Measurements from ENCODE around the gene P2RY6. TPM values are rescaled to one million over a fixed set of nuclear protein-coding genes. Genes with fewer than 3 reads are reported as not detected.

The P2RY6 gene
- total and polyA plus RNA-seq, 10 of the 15 experiments (the other 5 are each of a cell fraction or from before 2014, with no cell fraction given) = 0.05 to 0.90 (median 0.22) TPM; not detected in 4

- TF ChIP-seq MYC (IDR thresholded peaks at IDR 0.05; ENCODE audit: insufficient read depth, insufficient read length, insufficient replicate concordance, low read length, severe bottlenecking) (no peak), EED (IDR thresholded peaks at IDR 0.05; ENCODE audit: low read depth) (no peak), ZNF687 (IDR thresholded peaks at IDR 0.05) (no peak), PKNOX1 (IDR thresholded peaks at IDR 0.05) (no peak), SREBF2 (IDR thresholded peaks at IDR 0.05; ENCODE audit: low read length) (no peak), EZH2 (IDR thresholded peaks at IDR 0.05; ENCODE audit: borderline replicate concordance, control insufficient read depth, low read depth, low read length) (no peak), ZNF24 (IDR thresholded peaks at IDR 0.05) (no peak), ATF7 (IDR thresholded peaks at IDR 0.05; ENCODE audit: low read depth) (no peak), PAX5 (IDR thresholded peaks at IDR 0.05; ENCODE audit: borderline replicate concordance, low read depth, low read length) (no peak), IRF4 (IDR thresholded peaks at IDR 0.05; ENCODE audit: low read depth, low read length) (0 out of 2 replicates have a peak, but pooled peaks have one; percentile 7), IKZF1 (conservative IDR thresholded peaks at IDR 0.05) (0 out of 2 replicates have a peak, but pooled peaks have one; percentile 39), SRF (IDR thresholded peaks at IDR 0.05; ENCODE audit: low read depth in 2 of 2, low read length in 2 of 2) (0 out of 4 replicates have a peak, but pooled peaks of 1 of the 2 experiments have one; percentile 32), TAF1 (IDR thresholded peaks at IDR 0.05; ENCODE audit: borderline replicate concordance, low read depth, low read length) (no peak), PRDM15 (CRISPR knock-in tag; IDR thresholded peaks at IDR 0.05) (no peak), MTA2 (IDR thresholded peaks at IDR 0.05; ENCODE audit: low read depth) (0 out of 2 replicates have a peak, but pooled peaks have one; percentile 3), RCOR1 (conservative IDR thresholded peaks at IDR 0.05; ENCODE audit: low read depth, low read length) (0 out of 2 replicates have a peak, but pooled peaks have one; percentile 54), EP300 (IDR thresholded peaks at IDR 0.05; ENCODE audit: borderline replicate concordance in 1 of 2, control insufficient read depth in 1 of 2, low read depth in 2 of 2, low read length in 2 of 2) (0 out of 4 replicates have a peak, but pooled peaks of 1 of the 2 experiments have one; percentile 8), NBN (IDR thresholded peaks at IDR 0.05) (peak; percentile 67), GATAD2B (conservative IDR thresholded peaks at IDR 0.05; ENCODE audit: low read depth) (no peak), MAX (IDR thresholded peaks at IDR 0.05; ENCODE audit: low read depth, low read length) (peak; percentile 68), GABPA (IDR thresholded peaks at IDR 0.05; ENCODE audit: low read depth) (no peak)
Observed at GRCh38 chr11:73335204-73335923, 63.2 kb downstream of the P2RY6 start (continued).
